Mesenchymal stem cell (in vitro differentiated cells and primary cell): ENCODE results near the gene MKNK1.

Experiments used
- DNase-seq: peaks from one replicate; pipeline ENCODE4 v3.0.0-alpha.2; 2013
- H2AFZ ChIP-seq: one replicate; pipeline ENCODE4 v1.6.1; 2013; ENCODE audit warnings: low read depth, mild to moderate bottlenecking, control low read depth, inconsistent platforms, low read length, moderate library complexity
- H2AK5ac ChIP-seq: 2 replicates; pipeline ENCODE4 v1.6.1; 2013; ENCODE audit warnings: low read length, moderate library complexity, mild to moderate bottlenecking, inconsistent platforms; ENCODE audit not compliant: severe bottlenecking
- H2BK120ac ChIP-seq: one replicate; pipeline ENCODE4 v1.6.1; 2013; ENCODE audit warnings: low read depth, mild to moderate bottlenecking, inconsistent platforms, low read length, moderate library complexity
- H2BK12ac ChIP-seq, 2 experiments: one replicate each; pipeline ENCODE4 v1.6.1; 2013; ENCODE audit warnings: inconsistent platforms in 2 of 2, low read length in 2 of 2, mild to moderate bottlenecking in 2 of 2, moderate library complexity in 2 of 2, control low read depth in 1 of 2
- H2BK15ac ChIP-seq: one replicate; pipeline ENCODE4 v1.6.1; 2013; ENCODE audit warnings: mild to moderate bottlenecking, low read depth, inconsistent platforms; ENCODE audit not compliant: poor library complexity, severe bottlenecking
- H2BK5ac ChIP-seq: 2 replicates; pipeline ENCODE4 v1.6.1; 2013; ENCODE audit warnings: low read depth, mild to moderate bottlenecking, low read length, control low read depth, inconsistent platforms; ENCODE audit not compliant: poor library complexity, severe bottlenecking
- H3K14ac ChIP-seq, 2 experiments: one replicate each; pipeline ENCODE4 v1.6.1; 2013; ENCODE audit warnings: inconsistent platforms in 2 of 2, low read length in 2 of 2, control low read depth in 1 of 2, mild to moderate bottlenecking in 1 of 2, moderate library complexity in 1 of 2
- H3K18ac ChIP-seq, 2 experiments: one replicate each; pipeline ENCODE4 v1.6.1; 2013; ENCODE audit warnings: inconsistent platforms in 2 of 2, low read length in 2 of 2, control low read depth in 1 of 2, low read depth in 1 of 2, mild to moderate bottlenecking in 1 of 2
- H3K23ac ChIP-seq, 2 experiments: one replicate each; pipeline ENCODE4 v1.6.1; 2013; ENCODE audit warnings: inconsistent platforms in 2 of 2, low read length in 2 of 2, mild to moderate bottlenecking in 2 of 2, moderate library complexity in 2 of 2, control low read depth in 1 of 2
- H3K27ac ChIP-seq: 2 replicates; pipeline ENCODE4 v1.5.1; 2013; ENCODE audit warnings: mild to moderate bottlenecking, moderate library complexity, low read length, control low read depth, inconsistent platforms; ENCODE audit not compliant: poor library complexity, severe bottlenecking
- H3K27me3 ChIP-seq, 2 experiments: 2 replicates each; pipeline versions ENCODE4 v1.6.1 to v1.7.0; 2013; ENCODE audit warnings: low read length in 2 of 2, mild to moderate bottlenecking in 2 of 2, moderate library complexity in 2 of 2, control low read depth in 1 of 2, inconsistent platforms in 1 of 2; ENCODE audit not compliant: control insufficient read depth in 1 of 2, insufficient read depth in 1 of 2
- H3K36me3 ChIP-seq, 2 experiments: 2 replicates each; pipeline versions ENCODE4 v1.6.1 to v1.7.0; 2013; ENCODE audit warnings: low read length in 2 of 2, control low read depth in 1 of 2, inconsistent platforms in 1 of 2, low read depth in 1 of 2, mild to moderate bottlenecking in 1 of 2; ENCODE audit not compliant: insufficient read depth in 2 of 2, control insufficient read depth in 1 of 2
- H3K4ac ChIP-seq, 2 experiments: one replicate each; pipeline ENCODE4 v1.6.1; 2013; ENCODE audit warnings: inconsistent platforms in 2 of 2, low read length in 2 of 2, mild to moderate bottlenecking in 2 of 2, moderate library complexity in 2 of 2, control low read depth in 1 of 2, low read depth in 1 of 2
- H3K4me1 ChIP-seq: 2 replicates; pipeline ENCODE4 v1.6.1; 2013; ENCODE audit warnings: low read depth, low read length, control low read depth; ENCODE audit not compliant: control insufficient read depth, insufficient read depth
- H3K4me2 ChIP-seq: 2 replicates; pipeline ENCODE4 v1.6.1; 2013; ENCODE audit warnings: low read length, mild to moderate bottlenecking, inconsistent platforms; ENCODE audit not compliant: poor library complexity, severe bottlenecking
- H3K4me3 ChIP-seq, 2 experiments: 2 replicates each; pipeline versions ENCODE4 v1.5.1 to v1.7.0; 2013; ENCODE audit warnings: low read length in 2 of 2, mild to moderate bottlenecking in 2 of 2, control low read depth in 1 of 2, low read depth in 1 of 2; ENCODE audit not compliant: insufficient read depth in 1 of 2
- H3K79me1 ChIP-seq: replicated peaks from 2 replicates; pipeline ENCODE4 v1.6.1; 2013; ENCODE audit warnings: mild to moderate bottlenecking, control low read depth, low read length, inconsistent platforms; ENCODE audit not compliant: poor library complexity, severe bottlenecking
- H3K9ac ChIP-seq: 2 replicates; pipeline ENCODE4 v1.7.0; 2013; ENCODE audit warnings: mild to moderate bottlenecking, low read length, moderate library complexity
- H3K9me3 ChIP-seq: 2 replicates; pipeline ENCODE4 v1.7.0; 2013; ENCODE audit warnings: mild to moderate bottlenecking, low read length; ENCODE audit not compliant: control insufficient read depth
- H4K8ac ChIP-seq: one replicate; pipeline ENCODE4 v1.6.1; 2013; ENCODE audit warnings: inconsistent platforms, mild to moderate bottlenecking, low read length, moderate library complexity
- H4K91ac ChIP-seq: one replicate; pipeline ENCODE4 v1.6.1; 2013; ENCODE audit warnings: mild to moderate bottlenecking, low read length, inconsistent platforms
- WGBS: methylation state at CpG from one replicate; pipeline ENCODE4 v1.1.7; 2013; ENCODE audit warnings: mixed read lengths; 5-methylcytosine and 5-hydroxymethylcytosine counted together

Gene MKNK1

DNA sequence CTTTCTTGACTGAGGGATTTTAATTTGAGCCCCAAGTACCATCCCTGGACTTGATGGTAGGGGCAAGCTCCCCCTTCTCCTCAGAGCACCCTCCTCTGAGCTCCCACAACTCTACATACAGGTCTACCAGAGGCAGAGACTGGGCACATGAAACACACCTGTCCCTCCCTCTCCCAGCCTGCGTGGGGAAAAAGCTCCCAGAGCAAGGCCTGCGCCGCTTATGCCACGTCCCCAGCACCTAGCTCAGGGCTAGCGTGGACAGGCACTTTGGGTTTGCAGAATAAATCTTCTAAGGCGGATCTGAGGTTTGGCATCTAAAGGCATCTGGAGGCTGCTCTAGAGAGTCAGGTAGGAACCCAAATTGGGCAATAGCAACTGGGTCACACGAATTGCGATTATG is 45.1 kb downstream of the MKNK1 start:
- Histone ChIP-seq H3K27ac (no peak overlapping the region), H2BK12ac (no peak overlapping the region), H3K4me1 (no peaks in the 10 kb centered on the region), H4K91ac (no peak overlapping the region), H3K79me1 (no peaks in the 10 kb centered on the region), H3K18ac (no peak overlapping the region), H2AK5ac (no peak overlapping the region), H3K14ac (no peak overlapping the region), H3K23ac (no peak overlapping the region), H3K4me3 (no peak overlapping the region), H3K4ac (no peak overlapping the region), H3K36me3 (peaks cover 50 to 61% of the 10 kb centered on the region in 2 experiments), H3K9ac (no peak overlapping the region), H2AFZ (no peak overlapping the region), H2BK5ac (no peak overlapping the region), H3K27me3 (no peaks in the 10 kb centered on the region), H2BK15ac (no peak overlapping the region), H3K9me3 (no peaks in the 10 kb centered on the region), H3K4me2 (no peak overlapping the region), H2BK120ac (no peak overlapping the region), H4K8ac (no peak overlapping the region)
- WGBS = 95% methylated on average over 8 of the region's 8 CpGs
- no peak for DNase-seq

GRCh38 chr1:46558141-46558963 is 45.7 kb downstream of the MKNK1 start:
- peaks cover under 1 to 4% of the 10 kb centered on the region in 2 experiments for H3K27me3 ChIP-seq
- H3K23ac ChIP-seq = no peak overlapping the region
- no peak for DNase-seq
- no peak overlapping the region for H3K14ac ChIP-seq
- H3K36me3 ChIP-seq = peaks cover 50 to 58% of the 10 kb centered on the region in 2 experiments
- no peak overlapping the region for H3K4me2 ChIP-seq
- H4K8ac ChIP-seq = no peak overlapping the region
- no peak overlapping the region for H2BK15ac ChIP-seq
- no peaks in the 10 kb centered on the region for H3K79me1 ChIP-seq
- H2BK5ac ChIP-seq = no peak overlapping the region
- no peak overlapping the region for H2BK12ac ChIP-seq
- no peak overlapping the region for H2AK5ac ChIP-seq
- no peak overlapping the region for H4K91ac ChIP-seq
- no peak overlapping the region for H2BK120ac ChIP-seq
- H3K4me1 ChIP-seq = no peaks in the 10 kb centered on the region
- no peak overlapping the region for H3K27ac ChIP-seq
- H3K4me3 ChIP-seq = no peak overlapping the region
- no peak overlapping the region for H2AFZ ChIP-seq
- no peaks in the 10 kb centered on the region for H3K9me3 ChIP-seq
- WGBS = 85% methylated on average over 19 of the region's 20 CpGs
- H3K18ac ChIP-seq = no peak overlapping the region
- no peak overlapping the region for H3K9ac ChIP-seq
- no peak overlapping the region for H3K4ac ChIP-seq

- H3K4me2 ChIP-seq = no peak overlapping the region
- no peaks in the 10 kb centered on the region for H3K4me1 ChIP-seq
- H3K14ac ChIP-seq = no peak overlapping the region
- peaks cover 10 to 13% of the 10 kb centered on the region in 2 experiments for H3K27me3 ChIP-seq
- no peak overlapping the region for H4K91ac ChIP-seq
- H3K9ac ChIP-seq = no peak overlapping the region
- no peak for DNase-seq
- no peak overlapping the region for H2BK15ac ChIP-seq
- H3K18ac ChIP-seq = no peak overlapping the region
- H3K4ac ChIP-seq = no peak overlapping the region
- peaks cover 42 to 49% of the 10 kb centered on the region in 2 experiments for H3K36me3 ChIP-seq
- H3K23ac ChIP-seq = no peak overlapping the region
- no peak overlapping the region for H4K8ac ChIP-seq
- H3K9me3 ChIP-seq = no peaks in the 10 kb centered on the region
- H3K4me3 ChIP-seq = no peak overlapping the region
- no peak overlapping the region for H3K27ac ChIP-seq
- H2AK5ac ChIP-seq = no peak overlapping the region
- H2BK12ac ChIP-seq = no peak overlapping the region
- H2AFZ ChIP-seq = no peak overlapping the region
- no peaks in the 10 kb centered on the region for H3K79me1 ChIP-seq
- H2BK5ac ChIP-seq = no peak overlapping the region
- no peak overlapping the region for H2BK120ac ChIP-seq
- 94% methylated on average over 4 of the region's 5 CpGs for WGBS
These were observed 46.7 kb downstream of the MKNK1 start for GRCh38 chr1:46557403-46557802.

GRCh38 chr1:46556822-46557221 is 47.2 kb downstream of the MKNK1 start:
- Histone ChIP-seq H2BK15ac (no peak overlapping the region), H3K4me3 (no peak overlapping the region), H2BK5ac (no peak overlapping the region), H2BK120ac (no peak overlapping the region), H3K79me1 (no peaks in the 10 kb centered on the region), H3K4ac (no peak overlapping the region), H3K27me3 (peaks cover 16 to 19% of the 10 kb centered on the region in 2 experiments), H2AK5ac (no peak overlapping the region), H3K9ac (no peak overlapping the region), H2AFZ (no peak overlapping the region), H3K14ac (no peak overlapping the region), H2BK12ac (no peak overlapping the region), H3K9me3 (no peaks in the 10 kb centered on the region), H3K18ac (no peak overlapping the region), H3K23ac (no peak overlapping the region), H4K8ac (no peak overlapping the region), H4K91ac (no peak overlapping the region), H3K36me3 (peaks cover 38 to 46% of the 10 kb centered on the region in 2 experiments), H3K4me1 (no peaks in the 10 kb centered on the region), H3K27ac (no peak overlapping the region), H3K4me2 (no peak overlapping the region)
- DNase-seq = no peak
- WGBS = 88% methylated on average over 3 of the region's 3 CpGs
